ENCODE data around the gene ZC3H18.

The ZC3H18 gene

DNA sequence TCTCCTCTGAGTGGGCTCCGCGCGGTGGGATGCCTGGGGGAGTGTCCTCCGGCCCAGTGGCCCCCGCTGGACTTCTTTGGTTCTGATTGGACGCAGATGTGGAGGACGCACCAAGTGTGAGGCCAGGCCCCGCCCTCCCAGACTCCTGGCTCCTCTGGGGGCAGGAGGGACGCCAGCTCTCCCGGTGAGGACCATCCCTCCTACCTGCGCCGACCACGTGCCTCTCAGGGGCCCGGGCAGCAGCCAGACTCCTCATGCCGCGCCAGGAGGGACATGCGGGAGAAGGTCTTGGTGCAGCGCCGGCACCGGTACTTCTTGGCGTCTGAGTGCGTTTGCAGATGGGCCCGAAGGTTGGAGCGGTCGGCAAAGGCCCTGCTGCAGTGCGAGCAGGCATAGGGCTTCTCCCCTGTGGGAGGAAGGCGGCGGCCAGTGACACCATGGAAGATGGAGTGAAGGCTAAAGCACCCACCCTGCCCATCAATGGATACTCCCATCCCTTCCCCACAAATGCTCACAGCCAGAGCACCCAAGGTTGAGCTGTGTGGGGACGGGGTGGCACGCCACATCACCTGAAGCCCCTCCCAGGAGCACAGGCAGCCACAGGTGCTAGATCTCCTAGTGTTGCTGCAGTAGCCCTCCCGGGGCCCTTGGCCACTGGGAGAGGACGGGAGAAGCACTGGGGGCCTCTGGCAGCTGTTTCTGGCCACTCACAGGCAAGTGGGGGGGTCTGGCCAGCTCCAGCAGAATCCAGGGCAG is 108.2 kb downstream of the ZC3H18 start:
- DNase-seq (ENCODE audit: low spot score), result no peak

DNA sequence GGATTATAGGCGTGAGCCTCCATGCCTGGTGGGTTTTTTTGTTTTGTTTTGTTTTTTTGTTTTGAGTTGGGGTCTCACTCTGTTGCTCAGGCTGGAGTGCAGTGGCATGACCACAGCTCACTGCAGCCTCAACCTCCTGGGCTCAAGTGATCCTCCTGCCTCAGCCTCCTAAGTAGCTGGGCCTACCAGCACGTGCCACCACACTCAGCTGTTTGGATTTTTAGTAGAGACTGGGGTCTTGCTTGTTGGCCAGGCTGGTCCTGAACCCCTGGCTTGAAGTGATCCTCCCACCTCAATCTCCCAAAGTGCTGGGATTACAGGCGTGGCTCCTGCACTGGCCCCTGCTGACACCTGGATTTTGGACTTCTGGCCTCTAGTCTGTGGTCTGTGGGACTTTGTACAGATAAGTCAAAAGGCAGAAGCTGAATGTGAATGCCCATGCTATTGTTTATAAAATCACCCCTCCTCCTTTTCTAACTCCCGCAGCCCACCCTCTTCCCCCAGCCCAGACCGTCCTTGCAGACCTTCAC is 110.4 kb downstream of the ZC3H18 start:
- no peak for DNase-seq (ENCODE audit: low spot score)

DNA sequence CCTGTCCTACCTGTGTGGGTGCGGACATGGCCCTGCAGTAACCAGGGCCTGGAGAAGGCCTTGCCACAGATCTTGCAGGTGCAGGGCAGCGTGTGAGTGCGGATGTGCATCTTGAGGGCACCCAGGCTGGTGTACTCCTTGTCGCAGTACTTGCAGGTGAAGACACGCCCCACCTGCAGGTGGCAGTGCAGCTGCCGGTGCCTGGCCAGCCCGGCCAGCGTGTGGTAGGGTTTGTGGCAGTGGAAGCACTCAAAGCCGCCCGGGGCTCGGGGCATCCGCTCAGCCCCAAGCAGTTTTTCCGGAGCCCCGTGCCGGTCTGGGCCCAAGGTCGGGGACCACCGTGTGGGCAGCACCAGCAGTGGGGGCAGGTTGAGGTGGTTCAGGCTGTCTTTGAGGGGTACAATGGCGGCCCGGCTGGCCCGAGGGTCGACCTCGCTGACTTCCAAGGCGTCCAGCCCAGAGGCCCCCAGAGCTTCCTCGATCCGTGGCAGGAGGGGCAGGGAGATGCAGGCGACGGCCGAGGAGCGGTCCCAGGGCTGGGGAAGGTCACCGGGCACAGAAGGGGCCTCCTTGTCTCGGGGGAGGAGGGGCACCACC is 111.0 kb downstream of the ZC3H18 start:
- DNase-seq (ENCODE audit: low spot score), result no peak
